Esophagus muscularis mucosa (tissue), 4 donors: ENCODE measurements around the gene NDUFAF8. TPM values are rescaled to one million over a fixed set of nuclear protein-coding genes. Genes with fewer than 3 reads are reported as not detected.

ENCODE experiments used
- DNase-seq: peaks from one replicate; pipeline ENCODE4 v3.0.0-alpha.2; 2017; ENCODE audit errors: extremely low spot score
- H3K27ac ChIP-seq, 4 donors: fragments of 200-600 bp; sonication (generic); replicated peaks in 1 of 4; 1 replicate in 3 of 4; 2 replicates in 1 of 4; pipeline ENCODE4 v1.5.1; 2016 to 2019; ENCODE audit warnings: mild to moderate bottlenecking in 1 of 4
- H3K27me3 ChIP-seq, 4 donors: fragments of 200-600 bp; sonication (generic); one replicate each; pipeline versions ENCODE4 v1.5.1 to v1.6.0; 2016 to 2019
- H3K36me3 ChIP-seq, 4 donors: fragments of 200-600 bp; sonication (generic); one replicate each; pipeline ENCODE4 v1.5.1; 2016 to 2019
- H3K4me1 ChIP-seq, 4 donors: fragments of 200-600 bp; sonication (generic); one replicate each; pipeline ENCODE4 v1.5.1; 2016 to 2019
- H3K4me3 ChIP-seq, 4 donors: fragments of 200-600 bp; sonication (generic); 1 replicate in 2 of 4; 2 replicates in 2 of 4; pipeline ENCODE4 v1.5.1; 2016 to 2019; ENCODE audit warnings: mild to moderate bottlenecking in 4 of 4, moderate library complexity in 1 of 4
- H3K9me3 ChIP-seq, 4 donors: fragments of 200-600 bp; sonication (generic); 1 replicate in 3 of 4; 2 replicates in 1 of 4; pipeline ENCODE4 v1.5.1; 2016 to 2019
- EP300 ChIP-seq: sonication (generic); formaldehyde crosslinking; IDR thresholded peaks from one replicate; pipeline ENCODE4 v1.6.1; 2017; ENCODE audit warnings: antibody characterized with exemption
- POLR2A ChIP-seq: fragments of 450-650 bp; IDR thresholded peaks from one replicate; pipeline ENCODE4 v1.6.1; 2017; ENCODE audit warnings: antibody characterized with exemption, moderate library complexity, mild to moderate bottlenecking, low read depth
- POLR2AphosphoS5 ChIP-seq, 2 donors: sonication (generic); formaldehyde crosslinking; IDR thresholded peaks; one replicate each; pipeline ENCODE4 v1.6.1; 2017; ENCODE audit warnings: antibody characterized with exemption in 2 of 2
- WGBS: methylation state at CpG from one replicate; pipeline ENCODE4 v1.1.5; 2018; 5-methylcytosine and 5-hydroxymethylcytosine counted together
- intact Hi-C: fragments of 100-400 bp; cut with DNase I; formaldehyde crosslinking; loops from one replicate; pipeline ENCODE4 v1.15.1; 2023
- total RNA-seq, 4 donors: library from RNA; depleted of rRNA; stranded (reverse); fragments of >200 nt; gene quantifications; one replicate each; pipeline versions ENCODE4 v1.1.0 to v1.2.1, GENCODE V29; 2016
- TF ChIP-seq, protein P1 (sequence below), 3 experiments: fragments of 200-600 bp in 2 of 3; fragments of 450-650 bp in 1 of 3; sonication (generic) in 2 of 3; IDR thresholded peaks; one replicate each; pipeline ENCODE4 v1.5.1; 2017 to 2019; ENCODE audit warnings: antibody characterized with exemption in 3 of 3, mild to moderate bottlenecking in 2 of 3, moderate library complexity in 1 of 3

NDUFAF8 gene
- total RNA-seq, 4 donors from 2014 or later: 34.6 to 54.8 (median 40.4) TPM

DNA sequence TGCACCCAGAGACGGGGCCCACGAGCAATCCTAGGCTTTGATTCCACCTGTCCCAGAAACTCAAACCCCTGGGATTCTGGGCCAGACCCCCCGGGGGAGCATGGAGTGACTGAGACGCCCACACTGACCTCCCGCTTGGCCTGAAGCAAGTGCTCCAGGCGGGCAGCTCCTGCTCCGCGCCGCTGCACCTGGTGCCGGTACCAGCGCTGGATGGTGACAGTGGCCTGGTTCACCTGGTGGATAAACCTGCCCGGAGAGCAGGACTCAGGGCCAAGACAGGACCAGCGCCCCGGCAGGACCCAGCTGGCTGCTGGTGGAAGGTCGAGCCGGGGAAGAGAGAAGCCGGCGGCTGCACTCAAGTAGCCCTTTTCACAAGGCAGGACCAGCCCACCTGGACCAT lies 38.9 kb upstream of the NDUFAF8 start:
- peaks cover 9 to 15% (median 12%) of the 10 kb centered on the region in 4 donors for H3K4me1 ChIP-seq
- DNase-seq: no peak
- no peaks in the 10 kb centered on the region for H3K27me3 ChIP-seq
- TF ChIP-seq POLR2A: no peak
- TF ChIP-seq EP300: no peak
- WGBS: 87% methylated on average over 3 of the region's 18 CpGs
- intact Hi-C loops: no loop called here
- H3K36me3 ChIP-seq: peaks cover 0 to 66% (median 42%) of the 10 kb centered on the region in 4 donors
- H3K4me3 ChIP-seq: no peak overlapping the region
- H3K9me3 ChIP-seq: no peaks in the 10 kb centered on the region
- H3K27ac ChIP-seq: no peak overlapping the region

DNA sequence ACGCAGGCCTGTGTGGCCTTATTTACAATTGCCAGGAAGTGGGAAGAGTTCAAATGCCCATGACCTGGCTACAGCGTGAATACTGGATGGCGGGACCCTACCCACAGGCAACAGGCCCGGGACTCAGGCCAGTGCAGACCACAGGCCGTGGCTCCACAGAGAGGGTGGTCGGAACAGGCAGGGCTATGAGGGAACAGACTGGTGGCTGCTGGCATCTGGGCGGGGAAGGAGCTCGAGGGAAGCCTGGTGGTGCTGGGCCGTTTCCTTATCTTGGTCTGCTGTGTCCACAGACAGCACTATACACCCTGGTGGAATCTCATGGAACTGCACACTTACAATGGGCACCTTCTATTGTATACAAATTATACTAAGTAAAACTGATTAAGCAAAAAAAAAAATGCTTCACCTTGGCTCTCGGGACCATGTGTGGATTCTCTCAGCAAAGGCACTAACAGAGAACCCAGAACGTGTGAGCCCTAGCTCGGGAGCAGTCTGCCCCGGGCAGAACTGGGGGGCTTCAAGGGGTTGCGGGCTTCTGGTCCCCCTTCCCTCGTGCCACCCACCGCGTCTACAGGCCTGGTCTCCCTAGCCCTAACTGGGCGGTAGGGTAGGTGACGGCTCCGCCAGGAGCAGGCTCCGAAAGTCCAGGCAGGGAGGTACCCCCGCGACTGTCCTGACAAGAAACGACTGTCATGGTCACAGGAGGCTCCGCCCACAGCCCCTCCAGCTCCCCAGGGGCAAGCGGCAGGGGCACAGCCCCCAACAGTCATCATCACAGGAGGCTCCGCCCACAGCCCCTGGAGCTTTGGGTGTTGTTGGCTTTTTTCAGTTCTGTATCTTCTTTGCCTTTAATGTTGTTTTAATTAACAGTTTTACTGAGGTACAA lies 38.2 kb upstream of the NDUFAF8 start:
- H3K4me3 ChIP-seq: no peak overlapping the region
- TF ChIP-seq EP300 (no peak), POLR2A (no peak), POLR2AphosphoS5 (IDR thresholded peaks at IDR 0.05) (no peak)
- TF ChIP-seq, protein P1, sequence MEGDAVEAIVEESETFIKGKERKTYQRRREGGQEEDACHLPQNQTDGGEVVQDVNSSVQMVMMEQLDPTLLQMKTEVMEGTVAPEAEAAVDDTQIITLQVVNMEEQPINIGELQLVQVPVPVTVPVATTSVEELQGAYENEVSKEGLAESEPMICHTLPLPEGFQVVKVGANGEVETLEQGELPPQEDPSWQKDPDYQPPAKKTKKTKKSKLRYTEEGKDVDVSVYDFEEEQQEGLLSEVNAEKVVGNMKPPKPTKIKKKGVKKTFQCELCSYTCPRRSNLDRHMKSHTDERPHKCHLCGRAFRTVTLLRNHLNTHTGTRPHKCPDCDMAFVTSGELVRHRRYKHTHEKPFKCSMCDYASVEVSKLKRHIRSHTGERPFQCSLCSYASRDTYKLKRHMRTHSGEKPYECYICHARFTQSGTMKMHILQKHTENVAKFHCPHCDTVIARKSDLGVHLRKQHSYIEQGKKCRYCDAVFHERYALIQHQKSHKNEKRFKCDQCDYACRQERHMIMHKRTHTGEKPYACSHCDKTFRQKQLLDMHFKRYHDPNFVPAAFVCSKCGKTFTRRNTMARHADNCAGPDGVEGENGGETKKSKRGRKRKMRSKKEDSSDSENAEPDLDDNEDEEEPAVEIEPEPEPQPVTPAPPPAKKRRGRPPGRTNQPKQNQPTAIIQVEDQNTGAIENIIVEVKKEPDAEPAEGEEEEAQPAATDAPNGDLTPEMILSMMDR (IDR thresholded peaks at IDR 0.05): peak; percentile 52 to 64 (median 55)
- intact Hi-C loops: no loop called here
- WGBS: 63% methylated on average over 20 of the region's 27 CpGs
- peaks cover 9 to 15% (median 9%) of the 10 kb centered on the region in 4 donors for H3K4me1 ChIP-seq
- H3K27me3 ChIP-seq: no peaks in the 10 kb centered on the region
- peaks cover 0 to 69% (median 42%) of the 10 kb centered on the region in 4 donors for H3K36me3 ChIP-seq
- H3K9me3 ChIP-seq: no peaks in the 10 kb centered on the region
- no peak for DNase-seq
- H3K27ac ChIP-seq: no peak overlapping the region

DNA sequence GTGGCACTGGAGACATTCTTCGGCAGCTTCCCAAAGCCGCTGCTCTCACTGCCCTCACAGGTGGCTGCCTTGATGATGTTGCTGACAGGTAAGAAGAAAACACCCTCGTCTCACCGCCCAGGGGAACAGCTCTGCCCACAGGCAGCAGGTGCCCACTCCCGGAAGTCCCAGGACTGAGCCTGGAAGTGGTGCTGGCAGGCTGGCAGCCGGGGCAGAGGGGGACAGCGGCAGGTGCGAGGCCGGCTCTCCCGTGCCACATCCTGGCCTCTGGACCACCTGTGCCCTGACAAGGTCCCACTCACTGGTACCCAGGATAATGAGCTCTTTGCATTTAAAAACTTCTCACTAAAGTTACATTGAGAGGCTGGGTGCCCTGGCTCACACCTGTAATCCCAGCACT lies 36.8 kb upstream of the NDUFAF8 start:
- no peak for DNase-seq
- no peak overlapping the region for H3K27ac ChIP-seq
- WGBS: 96% methylated on average over 4 of the region's 10 CpGs
- H3K4me3 ChIP-seq: no peak overlapping the region
- H3K27me3 ChIP-seq: no peaks in the 10 kb centered on the region
- TF ChIP-seq POLR2AphosphoS5 (IDR thresholded peaks at IDR 0.05) (no peak), EP300 (no peak), POLR2A (no peak)
- TF ChIP-seq, protein P1 (IDR thresholded peaks at IDR 0.05): no peak
- H3K9me3 ChIP-seq: no peaks in the 10 kb centered on the region
- H3K4me1 ChIP-seq: peaks cover 0 to 15% (median 7%) of the 10 kb centered on the region in 4 donors
- peaks cover 0 to 71% (median 45%) of the 10 kb centered on the region in 4 donors for H3K36me3 ChIP-seq
- intact Hi-C loops: no loop called here

DNA sequence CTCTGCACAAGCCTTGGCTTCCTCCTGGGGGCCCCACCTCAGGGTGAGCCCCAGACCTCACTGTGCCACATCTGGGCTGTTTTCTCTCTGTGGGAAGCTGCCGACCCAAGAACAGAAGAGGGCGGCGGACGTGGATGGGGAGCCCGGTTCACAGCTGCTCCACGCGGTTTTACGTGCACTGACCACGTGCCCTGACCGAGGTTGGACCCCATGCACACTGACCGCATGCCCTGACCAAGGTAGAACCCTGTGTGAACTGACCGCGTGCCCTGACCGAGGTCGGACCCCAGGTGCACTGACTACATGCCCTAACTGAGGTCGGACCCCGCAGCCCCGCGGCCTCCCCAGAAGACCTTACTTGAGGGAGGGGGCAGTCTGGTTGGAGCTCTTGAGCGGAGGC lies 36.0 kb upstream of the NDUFAF8 start:
- TF ChIP-seq, protein P1 (IDR thresholded peaks at IDR 0.05): no peak
- TF ChIP-seq POLR2A (no peak), EP300 (no peak), POLR2AphosphoS5 (IDR thresholded peaks at IDR 0.05) (no peak)
- Histone ChIP-seq H3K4me1 (peaks cover 0 to 15% (median 6%) of the 10 kb centered on the region in 4 donors), H3K27ac (no peak overlapping the region), H3K27me3 (no peaks in the 10 kb centered on the region), H3K4me3 (no peak overlapping the region), H3K36me3 (peaks cover 0 to 64% (median 39%) of the 10 kb centered on the region in 4 donors), H3K9me3 (no peaks in the 10 kb centered on the region)
- 94% methylated on average over 20 of the region's 20 CpGs for WGBS
- intact Hi-C loops: no loop called here
- no peak for DNase-seq

DNA sequence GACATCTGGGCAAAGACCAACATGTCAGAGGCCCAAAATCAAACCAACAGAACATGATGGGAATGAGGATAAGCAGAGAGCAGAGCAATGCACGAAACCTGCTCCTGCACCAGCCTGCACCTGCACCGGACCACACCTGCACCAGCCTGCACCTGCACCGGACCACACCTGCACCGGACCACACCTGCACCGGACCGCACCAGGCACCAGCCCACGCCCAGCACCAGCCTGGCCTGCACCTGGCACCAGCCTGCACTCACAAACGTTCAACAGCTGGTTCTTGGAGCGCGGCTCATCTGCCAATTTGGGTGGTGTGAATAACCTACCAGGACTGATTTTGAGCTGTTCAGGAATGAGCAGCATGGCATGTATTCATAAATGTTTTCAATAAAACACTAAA lies 34.5 kb upstream of the NDUFAF8 start:
- no peak overlapping the region for H3K27ac ChIP-seq
- H3K36me3 ChIP-seq: peaks cover 0 to 60% (median 35%) of the 10 kb centered on the region in 4 donors
- 82% methylated on average over 10 of the region's 10 CpGs for WGBS
- intact Hi-C loops: no loop called here
- H3K27me3 ChIP-seq: no peaks in the 10 kb centered on the region
- H3K4me3 ChIP-seq: no peak overlapping the region
- no peaks in the 10 kb centered on the region for H3K9me3 ChIP-seq
- no peak for DNase-seq
- peaks cover 0 to 9% (median 6%) of the 10 kb centered on the region in 4 donors for H3K4me1 ChIP-seq
- TF ChIP-seq POLR2A (no peak), POLR2AphosphoS5 (IDR thresholded peaks at IDR 0.05) (no peak), EP300 (no peak)
- TF ChIP-seq, protein P1 (IDR thresholded peaks at IDR 0.05): no peak
